Gastrocnemius medialis (tissue), 4 donors: ENCODE results near the gene SLC35D2. TPM values are rescaled to one million over a fixed set of nuclear protein-coding genes. Genes with fewer than 3 reads are reported as not detected.

Experiments
- ATAC-seq, 2 donors: fragments of 150-250 bp; one replicate each; pipeline ENCODE4 v1.9.1; 2016
- DNase-seq, 2 donors: peaks; one replicate each; pipeline ENCODE4 v3.0.0-alpha.2; 2019
- H3K27ac ChIP-seq, 4 donors: fragments of 200-600 bp; sonication (generic); 1 replicate in 1 of 4; 2 replicates in 3 of 4; pipeline ENCODE4 v1.5.1; 2016 to 2018; ENCODE audit warnings: mild to moderate bottlenecking in 2 of 4, moderate library complexity in 1 of 4
- H3K27me3 ChIP-seq, 3 donors: fragments of 200-600 bp; sonication (generic) in 2 of 3; 1 replicate in 1 of 3; 2 replicates in 2 of 3; pipeline versions ENCODE4 v1.5.1 to v1.6.0; 2016 to 2019; ENCODE audit warnings: mild to moderate bottlenecking in 1 of 3, moderate library complexity in 1 of 3
- H3K36me3 ChIP-seq, 2 donors: fragments of 200-600 bp; sonication (generic) in 1 of 2; one replicate each; pipeline ENCODE4 v1.5.1; 2017 to 2018
- H3K4me1 ChIP-seq, 2 donors: fragments of 200-600 bp; sonication (generic) in 1 of 2; one replicate each; pipeline ENCODE4 v1.5.1; 2016 to 2017; ENCODE audit warnings: mild to moderate bottlenecking in 2 of 2
- H3K4me3 ChIP-seq, 4 donors: fragments of 200-600 bp; sonication (generic) in 3 of 4; 1 replicate in 1 of 4; 2 replicates in 3 of 4; pipeline ENCODE4 v1.5.1; 2016 to 2019; ENCODE audit warnings: mild to moderate bottlenecking in 2 of 4
- H3K9me3 ChIP-seq, 3 donors: fragments of 200-600 bp; sonication (generic) in 2 of 3; 1 replicate in 1 of 3; 2 replicates in 2 of 3; pipeline ENCODE4 v1.5.1; 2016 to 2019
- POLR2A ChIP-seq, 2 donors: fragments of 450-650 bp; IDR thresholded peaks; one replicate each; pipeline ENCODE4 v1.6.1; 2017; ENCODE audit warnings: antibody characterized with exemption in 2 of 2, mild to moderate bottlenecking in 2 of 2, moderate library complexity in 2 of 2
- in situ Hi-C, 4 donors: fragments of 200-750 bp; cut with MboI; loops; one replicate each; pipeline versions ENCODE4 v1.15.0 to v1.8.0; 2017; ENCODE audit warnings: low sequenced_read_pairs in 4 of 4
- intact Hi-C: fragments of 100-400 bp; cut with DNase I; formaldehyde crosslinking; loops from one replicate; pipeline ENCODE4 v1.15.1; 2023; ENCODE audit warnings: low total_unique reads
- total RNA-seq, 4 donors: library from RNA; depleted of rRNA; stranded (reverse); fragments of >200 nt; gene quantifications; one replicate each; pipeline versions ENCODE4 v1.1.0 to v1.2.3, GENCODE V29; 2016
- TF ChIP-seq, protein P1 (sequence below), 5 experiments: fragments of 450-650 bp in 3 of 5; fragments of 200-600 bp in 2 of 5; sonication (generic) in 2 of 5; IDR thresholded peaks in 4 of 5; conservative IDR thresholded peaks in 1 of 5; 1 replicate in 4 of 5; 2 replicates in 1 of 5; pipeline ENCODE4 v1.5.1; 2016 to 2019; ENCODE audit warnings: antibody characterized with exemption in 5 of 5, mild to moderate bottlenecking in 3 of 5, moderate library complexity in 3 of 5

The SLC35D2 gene
- total RNA-seq, 4 donors from 2014 or later: 3.0 to 9.0 (median 6.8) TPM

DNA sequence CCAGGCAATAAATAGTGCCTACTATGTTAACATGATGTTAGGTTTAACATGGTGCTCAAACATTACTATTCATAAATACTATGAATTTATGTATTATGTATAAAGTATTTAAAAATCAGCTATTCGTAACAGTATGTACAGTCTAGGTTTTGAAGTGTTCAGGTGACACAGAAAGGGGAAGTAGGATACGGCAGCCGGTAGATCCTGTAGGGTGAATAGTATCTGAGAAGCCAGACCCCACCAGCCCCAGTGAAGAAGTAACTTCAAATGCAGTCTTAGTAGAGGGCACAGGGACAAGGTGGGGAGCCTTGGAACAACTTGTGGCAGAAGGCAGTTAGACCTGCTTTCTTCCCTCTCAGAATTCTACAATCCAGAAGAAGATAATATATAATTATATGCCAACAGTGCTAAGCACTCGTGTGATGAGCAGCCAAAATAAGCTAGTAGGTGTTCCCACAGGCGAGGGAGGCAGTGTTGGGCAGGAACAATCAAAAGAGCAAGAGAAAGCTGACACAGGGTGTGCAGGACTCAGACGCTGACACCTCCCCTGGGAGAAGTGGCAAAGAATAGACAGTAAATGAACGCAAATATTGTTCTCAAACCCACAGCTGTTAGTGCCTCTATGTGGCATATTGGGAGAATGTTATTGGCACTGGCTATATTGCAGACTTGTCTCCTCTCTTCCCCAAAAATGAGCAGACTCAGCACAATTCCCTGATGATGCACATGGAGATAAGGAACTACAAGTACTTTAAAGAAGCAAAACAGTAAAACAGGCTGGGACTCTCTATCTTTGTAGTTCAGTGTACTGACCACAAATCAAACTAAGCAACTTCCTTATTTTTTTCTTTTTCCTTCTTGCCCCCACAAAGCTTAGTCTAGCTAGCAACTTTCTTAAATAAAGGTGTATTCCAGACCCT is 30.1 kb upstream of the SLC35D2 start:
- TF ChIP-seq POLR2A (IDR thresholded peaks at IDR 0.05): no peak
- TF ChIP-seq, protein P1, sequence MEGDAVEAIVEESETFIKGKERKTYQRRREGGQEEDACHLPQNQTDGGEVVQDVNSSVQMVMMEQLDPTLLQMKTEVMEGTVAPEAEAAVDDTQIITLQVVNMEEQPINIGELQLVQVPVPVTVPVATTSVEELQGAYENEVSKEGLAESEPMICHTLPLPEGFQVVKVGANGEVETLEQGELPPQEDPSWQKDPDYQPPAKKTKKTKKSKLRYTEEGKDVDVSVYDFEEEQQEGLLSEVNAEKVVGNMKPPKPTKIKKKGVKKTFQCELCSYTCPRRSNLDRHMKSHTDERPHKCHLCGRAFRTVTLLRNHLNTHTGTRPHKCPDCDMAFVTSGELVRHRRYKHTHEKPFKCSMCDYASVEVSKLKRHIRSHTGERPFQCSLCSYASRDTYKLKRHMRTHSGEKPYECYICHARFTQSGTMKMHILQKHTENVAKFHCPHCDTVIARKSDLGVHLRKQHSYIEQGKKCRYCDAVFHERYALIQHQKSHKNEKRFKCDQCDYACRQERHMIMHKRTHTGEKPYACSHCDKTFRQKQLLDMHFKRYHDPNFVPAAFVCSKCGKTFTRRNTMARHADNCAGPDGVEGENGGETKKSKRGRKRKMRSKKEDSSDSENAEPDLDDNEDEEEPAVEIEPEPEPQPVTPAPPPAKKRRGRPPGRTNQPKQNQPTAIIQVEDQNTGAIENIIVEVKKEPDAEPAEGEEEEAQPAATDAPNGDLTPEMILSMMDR (IDR thresholded peaks at IDR 0.05 in 4 of 5, conservative IDR thresholded peaks at IDR 0.05 in 1 of 5): no peak
- intact Hi-C loops (loop anchor here (10.0 kb wide), 2 partner anchors 899 to 1221 kb away; partner anchors contain the start of genes NCBP1, PTCH1 and TSTD2), in situ Hi-C loops (no loop called here)
- H3K36me3 ChIP-seq: no peaks in the 10 kb centered on the region
- no peak overlapping the region for H3K4me3 ChIP-seq
- ATAC-seq (no peak), DNase-seq (no peak)
- no peaks in the 10 kb centered on the region for H3K9me3 ChIP-seq
- no peak overlapping the region for H3K27ac ChIP-seq
- H3K4me1 ChIP-seq: peaks cover 6 to 8% of the 10 kb centered on the region in 2 donors
- H3K27me3 ChIP-seq: no peaks in the 10 kb centered on the region

DNA sequence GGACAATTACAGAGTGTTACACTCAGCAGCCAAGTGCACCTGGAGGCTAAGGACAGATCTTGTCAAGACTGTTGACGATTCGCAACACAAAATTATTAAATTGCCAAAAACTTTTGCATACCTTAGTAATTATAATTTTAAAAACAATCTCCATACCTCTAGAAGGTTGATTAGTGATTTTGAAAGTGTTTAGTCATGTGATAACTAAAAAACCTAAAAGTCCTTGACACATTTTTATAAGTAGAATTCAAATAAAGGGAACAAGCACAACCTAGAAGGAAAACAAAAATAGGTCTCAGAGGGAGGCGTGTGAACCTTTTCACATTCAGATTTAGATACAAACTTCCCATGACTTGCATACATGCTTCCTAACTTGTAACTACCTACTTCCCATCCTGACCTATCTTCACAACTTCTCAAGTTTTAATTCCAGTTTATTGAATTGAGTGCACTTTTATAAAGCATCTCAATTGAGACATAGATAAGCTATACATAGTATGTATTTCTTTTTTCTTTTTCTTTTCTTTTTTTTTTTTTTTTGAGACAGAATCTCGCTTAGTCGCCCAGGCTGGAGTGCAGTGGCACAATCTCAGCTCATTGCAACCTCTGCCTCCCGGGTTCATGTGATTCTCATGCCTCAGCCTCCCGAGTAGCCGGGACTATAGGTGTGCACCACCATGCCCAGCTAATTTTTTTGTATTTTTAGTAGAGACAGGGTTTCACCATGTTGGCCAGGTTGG is 28.8 kb upstream of the SLC35D2 start:
- no peak overlapping the region for H3K27ac ChIP-seq
- no peaks in the 10 kb centered on the region for H3K27me3 ChIP-seq
- TF ChIP-seq POLR2A (IDR thresholded peaks at IDR 0.05): no peak
- TF ChIP-seq, protein P1 (IDR thresholded peaks at IDR 0.05 in 4 of 5, conservative IDR thresholded peaks at IDR 0.05 in 1 of 5): no peak
- in situ Hi-C loops: no loop called here
- ATAC-seq: no peak
- H3K4me3 ChIP-seq: no peak overlapping the region
- peaks cover 6 to 8% of the 10 kb centered on the region in 2 donors for H3K4me1 ChIP-seq
- H3K9me3 ChIP-seq: no peaks in the 10 kb centered on the region
- intact Hi-C loops: loop anchor here (10.0 kb wide), 2 partner anchors 898 to 1222 kb away; partner anchors contain the start of genes NCBP1, PTCH1 and TSTD2
- H3K36me3 ChIP-seq: no peaks in the 10 kb centered on the region
- DNase-seq: no peak

DNA sequence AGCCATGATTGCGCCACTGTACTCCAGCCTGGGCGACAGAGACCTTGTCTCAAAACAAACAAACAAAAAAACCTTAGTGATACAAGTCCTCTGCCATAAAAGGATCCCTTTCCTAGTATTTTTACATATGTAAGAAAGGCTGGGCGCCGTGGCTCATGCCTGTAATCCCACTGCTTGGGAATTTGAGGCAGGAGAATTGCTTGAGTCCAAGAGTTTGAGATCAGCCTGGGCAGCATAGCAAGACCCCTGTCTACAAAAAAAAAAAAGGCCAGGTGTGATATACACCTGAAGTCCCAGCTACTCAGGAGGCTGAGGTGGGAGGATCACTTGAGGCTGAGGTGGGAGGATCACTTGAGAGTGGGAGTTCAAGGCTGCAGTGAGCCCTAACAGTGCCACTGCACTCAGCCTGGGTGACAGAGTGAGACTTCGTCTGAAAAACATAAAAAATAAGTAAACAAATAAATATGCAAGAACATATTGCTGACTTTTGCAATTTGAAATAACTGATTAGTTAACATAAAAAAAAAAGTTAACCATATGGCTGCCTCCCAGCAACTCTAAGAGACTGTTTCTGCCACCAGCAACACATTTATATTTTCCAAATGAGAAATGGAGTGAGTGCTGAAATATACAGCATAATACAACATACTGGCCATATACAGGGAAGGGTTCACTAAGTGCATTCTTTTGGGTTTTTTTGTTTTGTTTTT is 27.8 kb upstream of the SLC35D2 start:
- intact Hi-C loops: loop anchor here (10.0 kb wide), 2 partner anchors 896 to 1224 kb away; partner anchors contain the start of genes NCBP1, PTCH1 and TSTD2
- DNase-seq (no peak), ATAC-seq (no peak)
- H3K27ac ChIP-seq: no peak overlapping the region
- no peaks in the 10 kb centered on the region for H3K27me3 ChIP-seq
- in situ Hi-C loops: no loop called here
- H3K4me3 ChIP-seq: no peak overlapping the region
- H3K36me3 ChIP-seq: no peaks in the 10 kb centered on the region
- TF ChIP-seq, protein P1 (IDR thresholded peaks at IDR 0.05 in 4 of 5, conservative IDR thresholded peaks at IDR 0.05 in 1 of 5): no peak
- no peak for TF ChIP-seq POLR2A (IDR thresholded peaks at IDR 0.05)
- peaks cover 0 to under 1% of the 10 kb centered on the region in 2 donors for H3K4me1 ChIP-seq
- H3K9me3 ChIP-seq: no peaks in the 10 kb centered on the region

DNA sequence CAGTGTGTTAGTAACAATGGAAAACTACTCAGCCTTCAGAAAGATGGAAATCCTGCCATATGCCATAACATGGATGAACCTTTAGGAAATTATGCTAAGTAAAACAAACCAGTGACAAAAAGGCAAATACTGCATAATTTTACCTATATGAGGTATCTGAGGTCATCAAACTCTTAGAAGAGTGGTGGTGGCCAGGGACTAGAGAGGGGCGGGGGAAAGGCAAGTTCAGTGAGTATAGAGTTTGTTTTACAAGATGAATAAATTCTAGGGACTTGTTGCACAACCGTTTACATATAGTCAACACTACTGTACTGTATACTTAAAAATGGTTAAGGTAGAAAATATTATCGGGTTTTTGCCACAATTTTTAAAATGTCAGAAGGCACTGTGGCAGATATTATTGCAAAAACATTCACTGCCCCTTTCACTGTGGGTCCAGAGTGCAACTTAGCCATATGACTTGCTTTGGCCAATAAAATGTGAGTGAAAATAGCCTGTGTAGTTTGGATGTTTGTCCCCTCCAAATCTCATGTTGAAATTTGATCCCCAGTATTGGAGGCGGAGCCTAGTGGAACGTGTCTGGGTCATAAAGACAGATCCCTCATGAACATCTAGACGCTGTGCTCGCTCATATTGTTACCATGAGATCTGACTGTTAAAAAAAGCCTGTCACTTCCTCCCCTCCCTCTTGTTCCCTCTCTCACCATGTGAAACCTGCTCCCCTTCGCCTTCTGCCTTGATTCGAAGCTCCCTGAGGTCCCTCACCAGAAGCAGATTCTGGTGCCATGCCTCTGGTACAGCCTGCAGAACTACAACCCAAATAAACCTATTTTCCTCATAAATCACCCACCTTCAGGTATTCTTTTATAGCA is 25.1 kb upstream of the SLC35D2 start:
- ATAC-seq (no peak), DNase-seq (no peak)
- H3K4me1 ChIP-seq: no peaks in the 10 kb centered on the region
- intact Hi-C loops (no loop called here), in situ Hi-C loops (no loop called here)
- H3K27me3 ChIP-seq: no peaks in the 10 kb centered on the region
- no peak for TF ChIP-seq POLR2A (IDR thresholded peaks at IDR 0.05)
- TF ChIP-seq, protein P1 (IDR thresholded peaks at IDR 0.05 in 4 of 5, conservative IDR thresholded peaks at IDR 0.05 in 1 of 5): no peak
- no peaks in the 10 kb centered on the region for H3K36me3 ChIP-seq
- H3K9me3 ChIP-seq: no peaks in the 10 kb centered on the region
- H3K27ac ChIP-seq: no peak overlapping the region
- H3K4me3 ChIP-seq: no peak overlapping the region
